Measurements from ENCODE around the gene CTAGE9. TPM values are rescaled to one million over a fixed set of nuclear protein-coding genes. Genes with fewer than 3 reads are reported as not detected.

Gene CTAGE9
- total RNA-seq, 1 experiment from 2014 or later = 0.15 TPM

DNA sequence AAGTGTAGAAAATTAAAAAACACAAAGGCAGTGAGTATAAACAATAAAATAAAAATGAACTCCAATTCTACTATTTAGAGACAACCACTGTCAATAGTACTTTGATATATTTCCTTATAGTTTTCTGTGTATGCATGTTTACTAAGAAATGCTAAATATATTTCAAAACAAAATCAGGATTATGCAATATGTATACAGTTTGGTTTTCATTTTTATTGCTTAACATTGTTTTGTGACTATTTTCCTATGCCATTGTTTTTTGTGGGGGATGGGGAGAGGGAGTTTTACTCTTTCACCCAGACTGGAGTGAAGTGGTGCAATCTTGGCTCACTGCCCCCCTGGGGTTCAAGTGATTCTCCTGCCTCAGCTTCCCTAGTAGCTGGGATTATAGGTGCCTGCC is 29.2 kb downstream of the CTAGE9 start:
- Histone ChIP-seq H3K27me3 (ENCODE audit: control insufficient read depth, insufficient read depth, low read length) (no peaks in the 10 kb centered on the region), H3K9me3 (ENCODE audit: control insufficient read depth, insufficient read depth, low read depth, low read length) (no peaks in the 10 kb centered on the region), H3K27ac (ENCODE audit: low read length) (no peak overlapping the region), H3K4me1 (ENCODE audit: control insufficient read depth, insufficient read depth, low read length) (no peaks in the 10 kb centered on the region), H3K36me3 (ENCODE audit: control insufficient read depth, insufficient read depth, low read length) (no peaks in the 10 kb centered on the region), H3K4me3 (ENCODE audit: low read depth in 2 of 2, low read length in 2 of 2) (no peak overlapping the region)
- ChIA-PET CTCF (no interaction called here), POLR2A (no interaction called here)
- intact Hi-C loops (cut with micrococcal nuclease; ENCODE audit: unreplicated experiment) (no loop called here), in situ Hi-C loops (cut with HindIII; ENCODE audit: low pct_unique_long_range_greater_than_20kb, low sequenced_read_pairs) (no loop called here)
- ATAC-seq (no peak), DNase-seq (ENCODE audit: low read depth, low spot score) (no peak)
- TF ChIP-seq TCF7L2 (IDR thresholded peaks at IDR 0.05; ENCODE audit: low read depth, low read length) = no peak
- no peak for TF ChIP-seq POLR2AphosphoS5 (IDR thresholded peaks at IDR 0.05; ENCODE audit: low read depth, low read length)
- TF ChIP-seq, protein P1, sequence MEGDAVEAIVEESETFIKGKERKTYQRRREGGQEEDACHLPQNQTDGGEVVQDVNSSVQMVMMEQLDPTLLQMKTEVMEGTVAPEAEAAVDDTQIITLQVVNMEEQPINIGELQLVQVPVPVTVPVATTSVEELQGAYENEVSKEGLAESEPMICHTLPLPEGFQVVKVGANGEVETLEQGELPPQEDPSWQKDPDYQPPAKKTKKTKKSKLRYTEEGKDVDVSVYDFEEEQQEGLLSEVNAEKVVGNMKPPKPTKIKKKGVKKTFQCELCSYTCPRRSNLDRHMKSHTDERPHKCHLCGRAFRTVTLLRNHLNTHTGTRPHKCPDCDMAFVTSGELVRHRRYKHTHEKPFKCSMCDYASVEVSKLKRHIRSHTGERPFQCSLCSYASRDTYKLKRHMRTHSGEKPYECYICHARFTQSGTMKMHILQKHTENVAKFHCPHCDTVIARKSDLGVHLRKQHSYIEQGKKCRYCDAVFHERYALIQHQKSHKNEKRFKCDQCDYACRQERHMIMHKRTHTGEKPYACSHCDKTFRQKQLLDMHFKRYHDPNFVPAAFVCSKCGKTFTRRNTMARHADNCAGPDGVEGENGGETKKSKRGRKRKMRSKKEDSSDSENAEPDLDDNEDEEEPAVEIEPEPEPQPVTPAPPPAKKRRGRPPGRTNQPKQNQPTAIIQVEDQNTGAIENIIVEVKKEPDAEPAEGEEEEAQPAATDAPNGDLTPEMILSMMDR (IDR thresholded peaks at IDR 0.05) = no peak
- TF ChIP-seq, protein P2, sequence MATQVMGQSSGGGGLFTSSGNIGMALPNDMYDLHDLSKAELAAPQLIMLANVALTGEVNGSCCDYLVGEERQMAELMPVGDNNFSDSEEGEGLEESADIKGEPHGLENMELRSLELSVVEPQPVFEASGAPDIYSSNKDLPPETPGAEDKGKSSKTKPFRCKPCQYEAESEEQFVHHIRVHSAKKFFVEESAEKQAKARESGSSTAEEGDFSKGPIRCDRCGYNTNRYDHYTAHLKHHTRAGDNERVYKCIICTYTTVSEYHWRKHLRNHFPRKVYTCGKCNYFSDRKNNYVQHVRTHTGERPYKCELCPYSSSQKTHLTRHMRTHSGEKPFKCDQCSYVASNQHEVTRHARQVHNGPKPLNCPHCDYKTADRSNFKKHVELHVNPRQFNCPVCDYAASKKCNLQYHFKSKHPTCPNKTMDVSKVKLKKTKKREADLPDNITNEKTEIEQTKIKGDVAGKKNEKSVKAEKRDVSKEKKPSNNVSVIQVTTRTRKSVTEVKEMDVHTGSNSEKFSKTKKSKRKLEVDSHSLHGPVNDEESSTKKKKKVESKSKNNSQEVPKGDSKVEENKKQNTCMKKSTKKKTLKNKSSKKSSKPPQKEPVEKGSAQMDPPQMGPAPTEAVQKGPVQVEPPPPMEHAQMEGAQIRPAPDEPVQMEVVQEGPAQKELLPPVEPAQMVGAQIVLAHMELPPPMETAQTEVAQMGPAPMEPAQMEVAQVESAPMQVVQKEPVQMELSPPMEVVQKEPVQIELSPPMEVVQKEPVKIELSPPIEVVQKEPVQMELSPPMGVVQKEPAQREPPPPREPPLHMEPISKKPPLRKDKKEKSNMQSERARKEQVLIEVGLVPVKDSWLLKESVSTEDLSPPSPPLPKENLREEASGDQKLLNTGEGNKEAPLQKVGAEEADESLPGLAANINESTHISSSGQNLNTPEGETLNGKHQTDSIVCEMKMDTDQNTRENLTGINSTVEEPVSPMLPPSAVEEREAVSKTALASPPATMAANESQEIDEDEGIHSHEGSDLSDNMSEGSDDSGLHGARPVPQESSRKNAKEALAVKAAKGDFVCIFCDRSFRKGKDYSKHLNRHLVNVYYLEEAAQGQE (IDR thresholded peaks at IDR 0.05; ENCODE audit: insufficient read depth in 1 of 2, low read depth in 2 of 2, low read length in 1 of 2) = no peak
- TF ChIP-seq SIN3A (IDR thresholded peaks at IDR 0.05; ENCODE audit: borderline replicate concordance, insufficient read depth, low read depth, low read length) = no peak
- BruUV-seq (replicated peaks) = no TSS peak

DNA sequence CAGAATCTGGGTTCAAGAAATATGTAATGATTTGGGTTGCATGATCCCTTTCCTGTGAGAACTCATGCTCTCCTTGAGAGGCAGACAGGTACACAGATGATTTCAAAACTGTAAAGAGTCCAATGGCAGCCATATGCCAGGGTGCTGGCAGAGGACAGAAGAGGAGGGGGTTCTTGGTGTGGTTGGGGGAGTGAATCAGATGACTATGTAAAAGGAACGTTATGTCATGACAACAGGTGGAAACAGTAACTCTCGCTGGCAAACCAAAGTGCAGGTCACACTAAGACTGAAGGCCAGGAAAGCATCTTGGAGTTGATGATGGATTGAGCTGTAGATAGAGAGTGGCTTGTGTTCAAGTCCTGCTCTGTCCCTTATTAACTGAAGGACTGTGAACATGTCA is 29.9 kb downstream of the CTAGE9 start:
- intact Hi-C loops (cut with micrococcal nuclease; ENCODE audit: unreplicated experiment) (no loop called here), in situ Hi-C loops (cut with HindIII; ENCODE audit: low pct_unique_long_range_greater_than_20kb, low sequenced_read_pairs) (no loop called here)
- no peak overlapping the region for H3K4me3 ChIP-seq (ENCODE audit: low read depth in 2 of 2, low read length in 2 of 2)
- BruUV-seq (replicated peaks) = no TSS peak
- CTCF ChIA-PET = no interaction called here
- no peak overlapping the region for H3K27ac ChIP-seq (ENCODE audit: low read length)
- no peak for TF ChIP-seq TCF7L2 (IDR thresholded peaks at IDR 0.05; ENCODE audit: low read depth, low read length)
- TF ChIP-seq, protein P2 (IDR thresholded peaks at IDR 0.05; ENCODE audit: insufficient read depth in 1 of 2, low read depth in 2 of 2, low read length in 1 of 2) = no peak
- H3K36me3 ChIP-seq (ENCODE audit: control insufficient read depth, insufficient read depth, low read length) = no peaks in the 10 kb centered on the region
- no peaks in the 10 kb centered on the region for H3K27me3 ChIP-seq (ENCODE audit: control insufficient read depth, insufficient read depth, low read length)
- H3K9me3 ChIP-seq (ENCODE audit: control insufficient read depth, insufficient read depth, low read depth, low read length) = no peaks in the 10 kb centered on the region
- POLR2A ChIA-PET = no interaction called here
- H3K4me1 ChIP-seq (ENCODE audit: control insufficient read depth, insufficient read depth, low read length) = no peaks in the 10 kb centered on the region
- DNase-seq (ENCODE audit: low read depth, low spot score) (no peak), ATAC-seq (no peak)
